COLO668 (cell line): ENCODE data around the gene ARHGAP22.

Source experiments
- DNase-seq: peaks from one replicate; lab custom pipeline; 2025; ENCODE audit not compliant: unreplicated experiment; lab: John Stamatoyannopoulos, UW

Gene ARHGAP22

GRCh38 chr10:48535416-48536155, 69.3 kb downstream of the ARHGAP22 start:
- DNase-seq, result no peak

GRCh38 chr10:48533951-48534720, 70.7 kb downstream of the ARHGAP22 start:
- no peak for DNase-seq

- DNase-seq, result no peak
Observed at GRCh38 chr10:48533540-48533939, 71.3 kb downstream of the ARHGAP22 start.

GRCh38 chr10:48531486-48531885, 73.4 kb downstream of the ARHGAP22 start:
- DNase-seq, result no peak

- DNase-seq, result no peak
Observed at GRCh38 chr10:48529331-48529730, 75.5 kb downstream of the ARHGAP22 start.

GRCh38 chr10:48527756-48528155, 77.1 kb downstream of the ARHGAP22 start:
- DNase-seq, result no peak

- no peak for DNase-seq
Observed at GRCh38 chr10:48526846-48527505, 77.9 kb downstream of the ARHGAP22 start.

- DNase-seq, result no peak
Observed at GRCh38 chr10:48526011-48526821, 78.7 kb downstream of the ARHGAP22 start.

GRCh38 chr10:48525113-48525512, 79.8 kb downstream of the ARHGAP22 start:
- no peak for DNase-seq

- peak; percentile 65 for DNase-seq
Observed at GRCh38 chr10:48523820-48524758, 80.8 kb downstream of the ARHGAP22 start.

GRCh38 chr10:48523212-48523819, 81.6 kb downstream of the ARHGAP22 start:
- DNase-seq, result no peak

- no peak for DNase-seq
Observed at GRCh38 chr10:48522011-48522765, 82.7 kb downstream of the ARHGAP22 start.

- no peak for DNase-seq
Observed at GRCh38 chr10:48520594-48520993, 84.3 kb downstream of the ARHGAP22 start.

- no peak for DNase-seq
Observed at GRCh38 chr10:48520184-48520506, 84.7 kb downstream of the ARHGAP22 start.

GRCh38 chr10:48519481-48520183, 85.2 kb downstream of the ARHGAP22 start:
- no peak for DNase-seq

- no peak for DNase-seq
Observed at GRCh38 chr10:48518986-48519385, 85.9 kb downstream of the ARHGAP22 start.

- no peak for DNase-seq
Observed at GRCh38 chr10:48517911-48518811, 86.7 kb downstream of the ARHGAP22 start.
